HepG2 (cell line): Measurements from ENCODE around the gene FAT4. TPM values are rescaled to one million over a fixed set of nuclear protein-coding genes. Genes with fewer than 3 reads are reported as not detected.

ENCODE experiments used
- ATAC-seq: fragments of 200-7000 bp; cut with Tn5 transposase; 3 replicates; pipeline ENCODE4 v1.9.1; 2020; ENCODE audit warnings: mild to moderate bottlenecking, moderate library complexity
- BruUV-seq: library from RNA; stranded (reverse); fragments of 400-500 nt; replicated peaks from 2 replicates; lab custom pipeline; 2021; lab: Mats Ljungman, UMichigan
- CTCF ChIA-PET: fragments of 300-600 bp; formaldehyde crosslinking; extraction: SDS; loops from one replicate; lab custom pipeline; 2021; ENCODE audit warnings: low total read pairs, inconsistent platforms, low intra/inter-chr PET ratio; lab: Yijun Ruan, JAX
- POLR2A ChIA-PET: fragments of 350-600 bp; sonication (Branson Sonifier 250); formaldehyde crosslinking; loops from one replicate; lab custom pipeline; 2020; ENCODE audit warnings: antibody characterized with exemption, inconsistent platforms; lab: Yijun Ruan, JAX
- DNase-seq: peaks from one replicate; pipeline ENCODE4 v3.0.0-alpha.2; 2015; ENCODE audit warnings: low spot score
- FAIRE-seq: peaks from 3 replicates; lab custom pipeline; 2011; peaks lifted over from hg19 to GRCh38; lab: Jason Lieb, UNC
- H2AFZ ChIP-seq: one replicate; pipeline ENCODE4 v1.6.1; 2011; ENCODE audit warnings: low read length, inconsistent platforms
- H3K27ac ChIP-seq: fragments of 300-600 bp; 3 replicates; pipeline ENCODE4 v1.8.0; 2011; ENCODE audit warnings: mixed run types, mild to moderate bottlenecking, mixed read lengths, low read length, inconsistent platforms; ENCODE audit not compliant: insufficient read depth; ENCODE audit errors: extremely low read length
- H3K27me3 ChIP-seq, 2 experiments: fragments of 200-600 bp in 1 of 2; 2 replicates in 1 of 2; 3 replicates in 1 of 2; pipeline versions ENCODE4 v1.6.0 to v1.8.0; 2011; ENCODE audit warnings: low read length in 2 of 2, mild to moderate bottlenecking in 2 of 2, moderate library complexity in 2 of 2, inconsistent platforms in 1 of 2; ENCODE audit not compliant: insufficient read depth in 2 of 2, control insufficient read depth in 1 of 2
- H3K36me3 ChIP-seq, 2 experiments: fragments of 200-600 bp in 1 of 2; replicated peaks in 1 of 2; 2 replicates in 1 of 2; 3 replicates in 1 of 2; pipeline versions ENCODE4 v1.5.1 to v1.8.0; 2011; ENCODE audit warnings: low read length in 2 of 2, inconsistent platforms in 1 of 2; ENCODE audit not compliant: insufficient read depth in 2 of 2, control insufficient read depth in 1 of 2
- H3K4me1 ChIP-seq: 2 replicates; pipeline ENCODE4 v1.5.1; 2012; ENCODE audit warnings: low read length, inconsistent platforms; ENCODE audit not compliant: insufficient read depth
- H3K4me2 ChIP-seq: 2 replicates; pipeline ENCODE4 v1.6.0; 2011; ENCODE audit warnings: low read depth, low read length, inconsistent platforms
- H3K4me3 ChIP-seq, 3 experiments: fragments of 200-600 bp in 1 of 3; sonication (generic), shearing (Covaris generic) in 1 of 3; replicated peaks in 1 of 3; 2 replicates each; pipeline ENCODE4 v1.5.1; 2011 to 2016; ENCODE audit warnings: low read length in 3 of 3, inconsistent platforms in 2 of 3, low read depth in 2 of 3, mild to moderate bottlenecking in 2 of 3, control low read depth in 1 of 3, mixed read lengths in 1 of 3; ENCODE audit not compliant: insufficient read depth in 1 of 3
- H3K79me2 ChIP-seq: one replicate; pipeline ENCODE4 v1.6.1; 2011; ENCODE audit warnings: low read length, inconsistent platforms; ENCODE audit not compliant: insufficient read depth
- H3K9ac ChIP-seq: 2 replicates; pipeline ENCODE4 v1.6.0; 2011; ENCODE audit warnings: mild to moderate bottlenecking, low read depth, low read length, inconsistent platforms; ENCODE audit not compliant: insufficient read depth
- H3K9me3 ChIP-seq: 2 replicates; pipeline ENCODE4 v1.5.1; 2012; ENCODE audit warnings: mild to moderate bottlenecking, low read length
- H4K20me1 ChIP-seq: 2 replicates; pipeline ENCODE4 v1.6.0; 2011; ENCODE audit warnings: inconsistent platforms, mild to moderate bottlenecking, low read length, moderate library complexity; ENCODE audit not compliant: insufficient read depth
- ELF4 ChIP-seq: sonication (generic); formaldehyde crosslinking; IDR thresholded peaks from 2 replicates; pipeline ENCODE4 v1.5.0; 2020; ENCODE audit warnings: missing genetic modification reagents, mild to moderate bottlenecking, moderate library complexity, borderline replicate concordance
- SYNCRIP ChIP-seq: fragments of 200-400 bp; formaldehyde crosslinking; IDR thresholded peaks from 2 replicates; pipeline ENCODE4 v1.6.1; 2018; ENCODE audit warnings: mild to moderate bottlenecking, low read depth, low read length; ENCODE audit not compliant: insufficient read depth
- U2AF2 ChIP-seq: fragments of 200-400 bp; formaldehyde crosslinking; IDR thresholded peaks from 2 replicates; pipeline ENCODE4 v1.6.1; 2017; ENCODE audit warnings: low read depth, mild to moderate bottlenecking, low read length
- ZKSCAN8 ChIP-seq: IDR thresholded peaks from 2 replicates; pipeline ENCODE4 v1.6.1; 2016; ENCODE audit warnings: borderline replicate concordance, missing genetic modification reagents, missing compliant biosample characterization
- ZNF841 ChIP-seq: sonication (generic); formaldehyde crosslinking; IDR thresholded peaks from 2 replicates; pipeline ENCODE4 v1.8.1; 2023; ENCODE audit warnings: missing genetic modification reagents, borderline replicate concordance
- ZSCAN25 ChIP-seq: sonication (generic); formaldehyde crosslinking; IDR thresholded peaks from 2 replicates; pipeline ENCODE4 v1.8.0; 2022; ENCODE audit warnings: mild to moderate bottlenecking, missing genetic modification reagents
- WGBS: methylation state at CpG from one replicate; pipeline ENCODE4 v1.1.6; 2017; ENCODE audit warnings: low lambda C conversion rate; 5-methylcytosine and 5-hydroxymethylcytosine counted together
- in situ Hi-C: cut with HindIII; loops from 2 replicates; pipeline ENCODE4 v1.10.0; 2017; ENCODE audit warnings: low pct_unique_long_range_greater_than_20kb; ENCODE audit not compliant: extremely low pct_ligation_motif_present
- intact Hi-C: fragments of 100-400 bp; cut with micrococcal nuclease; formaldehyde crosslinking; loops from one replicate; pipeline ENCODE4 v1.10.0; 2022; ENCODE audit not compliant: unreplicated experiment
- polyA plus RNA-seq, 8 experiments: library from polyadenylated mRNA; depleted of rRNA in 3 of 8; stranded (reverse) in 7 of 8; unstranded in 1 of 8; fragments of >200 nt; fragmentation: Illumina TruSeq in 4 of 8; extraction: Trizol in 4 of 8; gene quantifications; 2 replicates each; pipeline versions ENCODE4 v1.2.1 to v1.2.3, GENCODE V29; 2011 to 2016; ENCODE audit warnings: low read depth in 4 of 8, missing spikeins in 1 of 8, mixed read lengths in 1 of 8; ENCODE audit not compliant: insufficient read depth in 1 of 8
- total RNA-seq, 5 experiments: library from RNA; depleted of rRNA; stranded (reverse); fragments of >200 nt; fragmentation: Illumina TruSeq; extraction: Trizol; gene quantifications; 2 replicates each; pipeline ENCODE4 v1.2.3, GENCODE V29; 2016; ENCODE audit warnings: low read depth in 1 of 5
- TF ChIP-seq, protein P1 (sequence below): conservative IDR thresholded peaks from 2 replicates; pipeline ENCODE4 v1.6.1; 2018; ENCODE audit warnings: missing genetic modification reagents
- TF ChIP-seq, protein P2 (sequence below): sonication (generic); formaldehyde crosslinking; IDR thresholded peaks from 2 replicates; pipeline ENCODE4 v1.5.0; 2020; ENCODE audit warnings: mild to moderate bottlenecking, missing genetic modification reagents, borderline replicate concordance
- TF ChIP-seq, protein P3 (sequence below): sonication (generic); formaldehyde crosslinking; IDR thresholded peaks from 2 replicates; pipeline ENCODE4 v1.9.0; 2021; ENCODE audit warnings: missing genetic modification reagents, borderline replicate concordance
- TF ChIP-seq, protein P4 (sequence below): sonication (generic); formaldehyde crosslinking; IDR thresholded peaks from 2 replicates; pipeline ENCODE4 v1.4.0; 2020; ENCODE audit warnings: missing genetic modification reagents

The FAT4 gene
- total and polyA plus RNA-seq, 2 of the 13 experiments (the other 11 are each of a cell fraction or from before 2014, with no cell fraction given): 0.27 to 1.2 TPM

DNA sequence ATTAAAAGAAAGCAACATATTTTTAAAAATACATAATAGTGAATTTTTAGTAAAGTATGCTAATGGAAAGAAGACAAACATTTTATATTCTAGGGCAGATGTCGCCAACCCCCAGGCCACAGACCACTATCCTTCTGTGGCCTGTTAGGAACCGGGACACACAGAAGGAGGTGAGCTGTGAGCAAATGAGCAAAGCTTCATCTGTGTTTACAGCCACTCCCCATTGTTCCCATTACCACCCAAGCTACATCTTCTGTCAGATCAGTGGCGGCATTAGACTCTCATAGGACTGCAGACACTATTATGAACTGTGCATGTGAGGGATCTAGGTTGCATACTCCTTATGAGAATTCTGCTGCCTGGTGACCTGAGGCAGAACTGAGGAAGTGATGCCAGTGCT, 37.0 kb upstream of the FAT4 start (continued):
- TF ChIP-seq, protein P1, sequence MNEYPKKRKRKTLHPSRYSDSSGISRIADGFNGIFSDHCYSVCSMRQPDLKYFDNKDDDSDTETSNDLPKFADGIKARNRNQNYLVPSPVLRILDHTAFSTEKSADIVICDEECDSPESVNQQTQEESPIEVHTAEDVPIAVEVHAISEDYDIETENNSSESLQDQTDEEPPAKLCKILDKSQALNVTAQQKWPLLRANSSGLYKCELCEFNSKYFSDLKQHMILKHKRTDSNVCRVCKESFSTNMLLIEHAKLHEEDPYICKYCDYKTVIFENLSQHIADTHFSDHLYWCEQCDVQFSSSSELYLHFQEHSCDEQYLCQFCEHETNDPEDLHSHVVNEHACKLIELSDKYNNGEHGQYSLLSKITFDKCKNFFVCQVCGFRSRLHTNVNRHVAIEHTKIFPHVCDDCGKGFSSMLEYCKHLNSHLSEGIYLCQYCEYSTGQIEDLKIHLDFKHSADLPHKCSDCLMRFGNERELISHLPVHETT (CRISPR knock-in tag): no peak
- TF ChIP-seq SYNCRIP: no peak

DNA sequence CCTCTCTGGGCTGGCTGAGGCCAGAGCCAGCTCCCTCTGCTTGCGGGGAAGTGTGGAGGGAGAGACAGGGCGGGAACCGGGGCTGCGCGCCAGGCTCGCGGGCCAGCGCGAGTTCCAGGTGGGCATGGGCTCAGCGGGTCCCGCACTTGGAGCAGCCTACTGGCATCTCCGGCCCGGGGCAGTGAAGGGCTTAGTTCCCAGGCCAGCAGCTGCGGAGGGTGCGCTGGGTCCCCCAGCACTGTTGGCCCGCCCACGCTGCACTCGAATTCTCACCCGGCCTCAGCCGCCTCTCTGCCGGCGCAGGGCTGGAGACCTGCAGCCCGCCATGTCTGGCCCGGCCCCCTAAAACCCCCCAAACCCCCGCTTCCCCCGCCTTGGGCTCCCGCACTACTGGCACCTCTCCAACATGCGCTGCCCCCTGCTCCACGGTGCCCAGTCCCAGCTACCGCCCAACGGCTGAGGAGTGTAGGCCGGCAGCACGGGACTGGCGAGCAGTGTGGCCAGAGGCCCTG, 33.8 kb upstream of the FAT4 start:
- no peaks in the 10 kb centered on the region for H3K27me3 ChIP-seq
- WGBS: 81% methylated on average over 12 of the region's 34 CpGs
- no peaks in the 10 kb centered on the region for H3K79me2 ChIP-seq
- H3K4me3 ChIP-seq: no peak overlapping the region
- TF ChIP-seq ZSCAN25 (CRISPR knock-in tag) (no peak), ZKSCAN8 (no peak), SYNCRIP (no peak), ELF4 (CRISPR knock-in tag) (no peak), U2AF2 (no peak), ZNF841 (CRISPR knock-in tag) (no peak)
- TF ChIP-seq, protein P2, sequence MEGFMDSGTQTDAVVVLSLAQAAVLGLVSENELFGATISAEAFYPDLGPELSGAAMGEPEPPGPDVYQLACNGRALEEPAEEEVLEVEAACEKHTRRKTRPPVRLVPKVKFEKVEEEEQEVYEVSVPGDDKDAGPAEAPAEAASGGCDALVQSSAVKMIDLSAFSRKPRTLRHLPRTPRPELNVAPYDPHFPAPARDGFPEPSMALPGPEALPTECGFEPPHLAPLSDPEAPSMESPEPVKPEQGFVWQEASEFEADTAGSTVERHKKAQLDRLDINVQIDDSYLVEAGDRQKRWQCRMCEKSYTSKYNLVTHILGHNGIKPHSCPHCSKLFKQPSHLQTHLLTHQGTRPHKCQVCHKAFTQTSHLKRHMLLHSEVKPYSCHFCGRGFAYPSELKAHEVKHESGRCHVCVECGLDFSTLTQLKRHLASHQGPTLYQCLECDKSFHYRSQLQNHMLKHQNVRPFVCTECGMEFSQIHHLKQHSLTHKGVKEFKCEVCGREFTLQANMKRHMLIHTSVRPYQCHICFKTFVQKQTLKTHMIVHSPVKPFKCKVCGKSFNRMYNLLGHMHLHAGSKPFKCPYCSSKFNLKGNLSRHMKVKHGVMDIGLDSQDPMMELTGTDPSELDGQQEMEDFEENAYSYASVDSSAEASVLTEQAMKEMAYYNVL: no peak
- TF ChIP-seq, protein P3, sequence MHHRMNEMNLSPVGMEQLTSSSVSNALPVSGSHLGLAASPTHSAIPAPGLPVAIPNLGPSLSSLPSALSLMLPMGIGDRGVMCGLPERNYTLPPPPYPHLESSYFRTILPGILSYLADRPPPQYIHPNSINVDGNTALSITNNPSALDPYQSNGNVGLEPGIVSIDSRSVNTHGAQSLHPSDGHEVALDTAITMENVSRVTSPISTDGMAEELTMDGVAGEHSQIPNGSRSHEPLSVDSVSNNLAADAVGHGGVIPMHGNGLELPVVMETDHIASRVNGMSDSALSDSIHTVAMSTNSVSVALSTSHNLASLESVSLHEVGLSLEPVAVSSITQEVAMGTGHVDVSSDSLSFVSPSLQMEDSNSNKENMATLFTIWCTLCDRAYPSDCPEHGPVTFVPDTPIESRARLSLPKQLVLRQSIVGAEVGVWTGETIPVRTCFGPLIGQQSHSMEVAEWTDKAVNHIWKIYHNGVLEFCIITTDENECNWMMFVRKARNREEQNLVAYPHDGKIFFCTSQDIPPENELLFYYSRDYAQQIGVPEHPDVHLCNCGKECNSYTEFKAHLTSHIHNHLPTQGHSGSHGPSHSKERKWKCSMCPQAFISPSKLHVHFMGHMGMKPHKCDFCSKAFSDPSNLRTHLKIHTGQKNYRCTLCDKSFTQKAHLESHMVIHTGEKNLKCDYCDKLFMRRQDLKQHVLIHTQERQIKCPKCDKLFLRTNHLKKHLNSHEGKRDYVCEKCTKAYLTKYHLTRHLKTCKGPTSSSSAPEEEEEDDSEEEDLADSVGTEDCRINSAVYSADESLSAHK (CRISPR knock-in tag): no peak
- TF ChIP-seq, protein P4, sequence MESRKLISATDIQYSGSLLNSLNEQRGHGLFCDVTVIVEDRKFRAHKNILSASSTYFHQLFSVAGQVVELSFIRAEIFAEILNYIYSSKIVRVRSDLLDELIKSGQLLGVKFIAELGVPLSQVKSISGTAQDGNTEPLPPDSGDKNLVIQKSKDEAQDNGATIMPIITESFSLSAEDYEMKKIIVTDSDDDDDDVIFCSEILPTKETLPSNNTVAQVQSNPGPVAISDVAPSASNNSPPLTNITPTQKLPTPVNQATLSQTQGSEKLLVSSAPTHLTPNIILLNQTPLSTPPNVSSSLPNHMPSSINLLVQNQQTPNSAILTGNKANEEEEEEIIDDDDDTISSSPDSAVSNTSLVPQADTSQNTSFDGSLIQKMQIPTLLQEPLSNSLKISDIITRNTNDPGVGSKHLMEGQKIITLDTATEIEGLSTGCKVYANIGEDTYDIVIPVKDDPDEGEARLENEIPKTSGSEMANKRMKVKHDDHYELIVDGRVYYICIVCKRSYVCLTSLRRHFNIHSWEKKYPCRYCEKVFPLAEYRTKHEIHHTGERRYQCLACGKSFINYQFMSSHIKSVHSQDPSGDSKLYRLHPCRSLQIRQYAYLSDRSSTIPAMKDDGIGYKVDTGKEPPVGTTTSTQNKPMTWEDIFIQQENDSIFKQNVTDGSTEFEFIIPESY (CRISPR knock-in tag): no peak
- intact Hi-C loops (no loop called here), in situ Hi-C loops (no loop called here)
- no peaks in the 10 kb centered on the region for H3K4me1 ChIP-seq
- H3K9me3 ChIP-seq: no peaks in the 10 kb centered on the region
- no peak overlapping the region for H3K4me2 ChIP-seq
- H3K36me3 ChIP-seq: no peaks in the 10 kb centered on the region
- CTCF ChIA-PET: no interaction called here
- no TSS peak for BruUV-seq
- DNase-seq (no peak), FAIRE-seq (no peak), ATAC-seq (no peak)
- H3K27ac ChIP-seq: no peak overlapping the region
- no peaks in the 10 kb centered on the region for H4K20me1 ChIP-seq
- no peak overlapping the region for H2AFZ ChIP-seq
- H3K9ac ChIP-seq: no peak overlapping the region
- POLR2A ChIA-PET: no interaction called here
